H1 (cell line): Measurements from ENCODE around the gene DPP10. TPM values are rescaled to one million over a fixed set of nuclear protein-coding genes. Genes with fewer than 3 reads are reported as not detected.

Experiments used
- CREB1 ChIP-seq: IDR thresholded peaks from 2 replicates; pipeline ENCODE4 v1.6.1; 2012; ENCODE audit warnings: inconsistent platforms
- HDAC6 ChIP-seq: IDR thresholded peaks from one replicate; pipeline ENCODE4 v1.7.1; 2012; ENCODE audit warnings: low read depth, mild to moderate bottlenecking, inconsistent platforms, low read length, moderate library complexity
- KDM5A ChIP-seq: fragments of 200-600 bp; IDR thresholded peaks from 2 replicates; pipeline ENCODE4 v1.7.1; 2012; ENCODE audit warnings: mild to moderate bottlenecking, low read length, inconsistent platforms, mixed read lengths
- polyA plus RNA-seq, 7 experiments: library from polyadenylated mRNA; depleted of rRNA in 3 of 7; stranded (reverse) in 5 of 7; unstranded in 2 of 7; fragments of >200 nt in 5 of 7; fragments of 200-250 nt in 2 of 7; gene quantifications; 1 replicate in 5 of 7; 2 replicates in 1 of 7; 4 replicates in 1 of 7; pipeline versions ENCODE4 v1.2.1 to v1.2.3, GENCODE V29; 2011 to 2013; ENCODE audit warnings: missing spikeins in 2 of 7, mixed read lengths in 2 of 7
- total RNA-seq: library from RNA; stranded (reverse); fragmentation: NEBNext Ultra II Directional; extraction: Animal tissue kit (Norgen Biotek cat#: 25700); gene quantifications from 2 replicates; pipeline ENCODE4 v1.2.1, GENCODE V29; 2021
- TF ChIP-seq, protein P1 (sequence below): IDR thresholded peaks from 2 replicates; pipeline ENCODE4 v1.6.1; 2011; ENCODE audit warnings: low read depth, mild to moderate bottlenecking, low read length; ENCODE audit not compliant: insufficient read depth

DPP10 gene
- total and polyA plus RNA-seq, 2 of the 8 experiments (the other 6 are each of a cell fraction or from before 2014, with no cell fraction given) = 3.3 to 7.2 TPM

DNA sequence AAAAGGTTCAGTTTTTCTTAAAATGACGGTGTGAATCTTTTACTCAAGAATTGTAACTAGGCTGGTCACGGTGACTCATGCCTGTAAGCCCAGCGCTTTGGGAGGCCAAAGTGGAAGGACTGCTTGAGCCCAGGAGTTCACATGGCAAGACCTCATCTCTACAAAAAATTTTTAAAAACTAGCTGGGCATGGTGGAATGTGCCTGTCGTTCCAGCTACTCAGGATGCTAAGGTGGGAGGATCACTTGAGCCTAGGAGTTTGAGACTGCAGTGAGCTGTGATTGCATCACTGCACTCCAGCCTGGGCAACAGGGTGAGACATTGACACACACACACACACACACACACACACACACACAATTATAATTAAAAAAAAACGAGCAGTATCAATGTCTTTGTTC, 369.8 kb downstream of the DPP10 start (continued):
- TF ChIP-seq KDM5A (no peak), HDAC6 (no peak), CREB1 (no peak)
- TF ChIP-seq, protein P1, sequence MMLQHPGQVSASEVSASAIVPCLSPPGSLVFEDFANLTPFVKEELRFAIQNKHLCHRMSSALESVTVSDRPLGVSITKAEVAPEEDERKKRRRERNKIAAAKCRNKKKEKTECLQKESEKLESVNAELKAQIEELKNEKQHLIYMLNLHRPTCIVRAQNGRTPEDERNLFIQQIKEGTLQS = no peak
